Parathyroid adenoma (tissue), 2 donors: Measurements from ENCODE around the gene BCO1.

ENCODE experiments used
- H2AFZ ChIP-seq: fragments of 300-600 bp; sonication (generic); one replicate; pipeline ENCODE4 v1.7.0; 2017; ENCODE audit warnings: antibody characterized with exemption, mild to moderate bottlenecking
- H3K27ac ChIP-seq: fragments of 300-600 bp; sonication (generic); one replicate; pipeline ENCODE4 v1.7.0; 2017
- H3K27me3 ChIP-seq: fragments of 300-600 bp; sonication (generic); one replicate; pipeline ENCODE4 v1.7.0; 2017; ENCODE audit warnings: low read length; ENCODE audit not compliant: control insufficient read depth, insufficient read depth
- H3K36me3 ChIP-seq: fragments of 300-600 bp; sonication (generic); one replicate; pipeline ENCODE4 v1.7.0; 2017; ENCODE audit warnings: low read length; ENCODE audit not compliant: control insufficient read depth, insufficient read depth
- H3K4me1 ChIP-seq: fragments of 300-600 bp; sonication (generic); one replicate; pipeline ENCODE4 v1.7.0; 2017; ENCODE audit warnings: control low read depth
- H3K4me2 ChIP-seq: fragments of 300-600 bp; sonication (generic); one replicate; pipeline ENCODE4 v1.7.0; 2017; ENCODE audit warnings: low read length
- H3K4me3 ChIP-seq: fragments of 300-600 bp; sonication (generic); one replicate; pipeline ENCODE4 v1.7.0; 2017; ENCODE audit warnings: low read depth, low read length
- H3K79me2 ChIP-seq: fragments of 300-600 bp; sonication (generic); one replicate; pipeline ENCODE4 v1.7.0; 2017; ENCODE audit warnings: control low read depth
- H3K9ac ChIP-seq: fragments of 300-600 bp; sonication (generic); one replicate; pipeline ENCODE4 v1.7.0; 2017; ENCODE audit warnings: mild to moderate bottlenecking
- H3K9me3 ChIP-seq: fragments of 300-600 bp; sonication (generic); one replicate; pipeline ENCODE4 v1.7.0; 2017; ENCODE audit warnings: low read length; ENCODE audit not compliant: control insufficient read depth
- TF ChIP-seq, protein P1 (sequence below): fragments of 300-600 bp; sonication (generic); IDR thresholded peaks from one replicate; pipeline ENCODE4 v1.7.0; 2017; ENCODE audit warnings: antibody characterized with exemption, mild to moderate bottlenecking
- donor health status: primary hyperparathyroidism.

BCO1 gene

DNA sequence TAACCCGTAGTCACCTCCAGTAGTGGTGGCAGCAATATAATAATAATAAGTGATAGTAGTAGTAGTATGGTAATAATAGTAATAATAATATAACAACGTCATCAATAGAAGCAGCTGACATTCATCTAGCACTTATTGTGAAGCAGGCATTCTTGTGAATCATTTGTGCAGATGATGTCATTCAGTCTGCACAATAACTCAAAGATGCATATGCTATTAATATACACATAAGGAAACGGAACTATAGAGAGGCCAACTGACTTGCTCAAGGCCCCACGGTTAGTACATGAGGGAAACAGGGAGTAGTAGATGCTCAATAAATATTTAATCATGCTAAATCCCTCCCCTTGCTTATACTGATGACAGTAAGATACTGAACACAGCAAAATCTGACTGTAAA is 40.9 kb downstream of the BCO1 start:
- no peaks in the 10 kb centered on the region for H3K9me3 ChIP-seq
- H3K27me3 ChIP-seq, result no peaks in the 10 kb centered on the region
- H2AFZ ChIP-seq, result no peak overlapping the region
- no peak overlapping the region for H3K4me3 ChIP-seq
- H3K27ac ChIP-seq, result no peak overlapping the region
- H3K79me2 ChIP-seq, result no peaks in the 10 kb centered on the region
- no peaks in the 10 kb centered on the region for H3K36me3 ChIP-seq
- no peaks in the 10 kb centered on the region for H3K4me1 ChIP-seq
- no peak overlapping the region for H3K9ac ChIP-seq
- H3K4me2 ChIP-seq, result no peak overlapping the region
- TF ChIP-seq, protein P1, sequence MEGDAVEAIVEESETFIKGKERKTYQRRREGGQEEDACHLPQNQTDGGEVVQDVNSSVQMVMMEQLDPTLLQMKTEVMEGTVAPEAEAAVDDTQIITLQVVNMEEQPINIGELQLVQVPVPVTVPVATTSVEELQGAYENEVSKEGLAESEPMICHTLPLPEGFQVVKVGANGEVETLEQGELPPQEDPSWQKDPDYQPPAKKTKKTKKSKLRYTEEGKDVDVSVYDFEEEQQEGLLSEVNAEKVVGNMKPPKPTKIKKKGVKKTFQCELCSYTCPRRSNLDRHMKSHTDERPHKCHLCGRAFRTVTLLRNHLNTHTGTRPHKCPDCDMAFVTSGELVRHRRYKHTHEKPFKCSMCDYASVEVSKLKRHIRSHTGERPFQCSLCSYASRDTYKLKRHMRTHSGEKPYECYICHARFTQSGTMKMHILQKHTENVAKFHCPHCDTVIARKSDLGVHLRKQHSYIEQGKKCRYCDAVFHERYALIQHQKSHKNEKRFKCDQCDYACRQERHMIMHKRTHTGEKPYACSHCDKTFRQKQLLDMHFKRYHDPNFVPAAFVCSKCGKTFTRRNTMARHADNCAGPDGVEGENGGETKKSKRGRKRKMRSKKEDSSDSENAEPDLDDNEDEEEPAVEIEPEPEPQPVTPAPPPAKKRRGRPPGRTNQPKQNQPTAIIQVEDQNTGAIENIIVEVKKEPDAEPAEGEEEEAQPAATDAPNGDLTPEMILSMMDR, result no peak

DNA sequence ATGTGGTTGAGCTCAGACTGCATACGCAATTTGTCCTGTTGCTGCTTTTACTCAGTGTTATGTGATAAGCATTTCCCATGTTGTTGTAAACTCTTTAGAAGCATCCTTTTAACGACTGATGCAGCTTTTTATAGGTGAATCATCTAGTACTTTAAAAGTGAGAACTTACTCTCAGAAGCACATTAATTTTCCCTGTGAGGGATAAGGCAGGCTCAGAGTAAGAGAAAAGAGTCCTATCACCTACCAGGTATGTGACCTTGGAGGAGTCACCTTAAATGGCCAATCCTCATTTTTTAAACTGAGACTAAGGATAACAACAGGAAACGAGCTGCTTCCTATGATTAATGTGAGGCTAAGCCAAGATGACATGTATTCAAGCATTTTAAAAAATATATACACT is 41.9 kb downstream of the BCO1 start:
- H3K36me3 ChIP-seq, result no peaks in the 10 kb centered on the region
- no peaks in the 10 kb centered on the region for H3K27me3 ChIP-seq
- H3K4me3 ChIP-seq, result no peak overlapping the region
- H3K4me1 ChIP-seq, result no peaks in the 10 kb centered on the region
- TF ChIP-seq, protein P1, result no peak
- no peaks in the 10 kb centered on the region for H3K79me2 ChIP-seq
- no peak overlapping the region for H3K9ac ChIP-seq
- no peak overlapping the region for H3K4me2 ChIP-seq
- no peak overlapping the region for H2AFZ ChIP-seq
- no peaks in the 10 kb centered on the region for H3K9me3 ChIP-seq
- H3K27ac ChIP-seq, result no peak overlapping the region

GRCh38 chr16:81283044-81283443 is 44.6 kb downstream of the BCO1 start:
- Histone ChIP-seq H3K9me3 (no peaks in the 10 kb centered on the region), H3K4me3 (no peak overlapping the region), H2AFZ (no peak overlapping the region), H3K27ac (no peak overlapping the region), H3K4me2 (no peak overlapping the region), H3K9ac (no peak overlapping the region), H3K4me1 (no peaks in the 10 kb centered on the region), H3K27me3 (no peaks in the 10 kb centered on the region), H3K79me2 (no peaks in the 10 kb centered on the region), H3K36me3 (no peaks in the 10 kb centered on the region)
- TF ChIP-seq, protein P1, result no peak

DNA sequence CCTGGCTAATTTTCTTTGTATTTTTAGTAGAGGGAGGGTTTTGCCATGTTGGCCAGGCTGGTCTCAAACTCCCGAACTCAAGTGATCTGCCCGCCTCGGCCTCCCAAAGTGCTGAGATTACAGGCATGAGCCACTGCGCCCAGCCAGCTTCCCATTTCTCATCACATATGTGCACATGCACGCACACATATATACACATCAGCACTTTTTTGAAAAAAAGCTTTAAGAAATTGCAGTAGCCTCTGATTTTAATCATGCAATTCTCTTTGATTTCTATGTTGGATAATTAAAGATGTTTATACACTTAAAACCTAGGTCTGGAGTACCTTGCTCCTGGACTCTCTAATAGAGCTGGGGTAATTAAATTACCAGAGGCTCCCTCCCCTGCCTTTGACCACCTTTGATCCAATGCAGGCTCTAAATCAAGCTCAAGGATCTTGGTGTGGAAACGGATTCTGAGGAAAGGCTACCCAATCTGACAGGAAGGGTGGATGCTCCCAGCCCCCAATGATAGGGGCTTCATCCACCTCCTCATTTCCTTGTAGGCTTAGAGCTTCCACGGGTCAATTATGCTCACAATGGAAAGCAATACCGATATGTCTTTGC is 46.6 kb downstream of the BCO1 start:
- Histone ChIP-seq H3K36me3 (no peaks in the 10 kb centered on the region), H3K27me3 (no peaks in the 10 kb centered on the region), H2AFZ (no peak overlapping the region), H3K4me3 (no peak overlapping the region), H3K4me1 (no peaks in the 10 kb centered on the region), H3K9ac (no peak overlapping the region), H3K9me3 (no peaks in the 10 kb centered on the region), H3K79me2 (no peaks in the 10 kb centered on the region), H3K27ac (no peak overlapping the region), H3K4me2 (no peak overlapping the region)
- TF ChIP-seq, protein P1, result no peak

DNA sequence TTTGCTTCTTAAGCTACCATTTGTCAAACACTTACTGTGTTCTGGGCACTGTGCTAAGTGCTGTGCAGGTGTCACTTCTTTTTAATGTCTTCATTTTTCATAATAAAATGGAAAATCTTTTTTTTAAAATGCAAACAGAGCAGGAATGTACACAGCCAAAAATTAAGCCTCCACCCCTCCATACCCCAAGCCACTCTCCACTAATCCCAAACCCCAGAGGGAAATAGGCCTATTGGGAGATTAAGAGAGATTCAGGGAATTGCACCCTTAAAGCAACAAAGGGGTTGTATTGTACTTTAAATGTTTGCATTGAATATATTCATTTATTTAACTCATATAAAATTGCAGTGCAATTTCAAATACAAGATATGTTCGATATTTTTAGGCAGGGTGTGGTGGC is 47.7 kb downstream of the BCO1 start:
- H3K27ac ChIP-seq, result no peak overlapping the region
- no peaks in the 10 kb centered on the region for H3K27me3 ChIP-seq
- no peak overlapping the region for H3K4me2 ChIP-seq
- no peak overlapping the region for H3K9ac ChIP-seq
- TF ChIP-seq, protein P1, result no peak
- H3K36me3 ChIP-seq, result no peaks in the 10 kb centered on the region
- H3K9me3 ChIP-seq, result no peaks in the 10 kb centered on the region
- H3K4me3 ChIP-seq, result no peak overlapping the region
- H3K79me2 ChIP-seq, result no peaks in the 10 kb centered on the region
- H2AFZ ChIP-seq, result no peak overlapping the region
- no peaks in the 10 kb centered on the region for H3K4me1 ChIP-seq
